HL-60 (cell line): ENCODE data around the gene GPATCH8.

ENCODE experiments used
- DNase-seq, 2 experiments: peaks; one replicate each; pipeline ENCODE4 v3.0.0-alpha.2; 2010 to 2020; ENCODE audit warnings: low read depth in 1 of 2, low spot score in 1 of 2
- H3K27ac ChIP-seq: fragments of 250-450 bp; sonication (Bioruptor Pico); replicated peaks from 2 replicates; pipeline ENCODE4 v1.5.1; 2020; ENCODE audit warnings: mild to moderate bottlenecking, moderate library complexity
- H3K27me3 ChIP-seq: fragments of 250-450 bp; sonication (Bioruptor Pico); 2 replicates; pipeline ENCODE4 v1.5.1; 2021; ENCODE audit warnings: mild to moderate bottlenecking, moderate library complexity; ENCODE audit not compliant: insufficient read depth, poor library complexity, severe bottlenecking
- H3K4me3 ChIP-seq: replicated peaks from 2 replicates; pipeline ENCODE4 v1.5.1; 2011; ENCODE audit warnings: mild to moderate bottlenecking, control low read depth, low read length; ENCODE audit not compliant: insufficient read depth
- CTCF ChIP-seq: IDR thresholded peaks from one replicate; pipeline ENCODE4 v1.5.1; 2011; ENCODE audit warnings: low read length, control low read depth, inconsistent platforms; ENCODE audit not compliant: insufficient read depth
- GABPA ChIP-seq: IDR thresholded peaks from 2 replicates; pipeline ENCODE4 v1.6.1; 2012; ENCODE audit warnings: low read depth
- POLR2AphosphoS5 ChIP-seq: IDR thresholded peaks from 2 replicates; pipeline ENCODE4 v1.6.1; 2012; ENCODE audit warnings: low read depth
- REST ChIP-seq: IDR thresholded peaks from 2 replicates; pipeline ENCODE4 v1.6.1; 2012; ENCODE audit warnings: low read depth; ENCODE audit not compliant: insufficient replicate concordance
- SPI1 ChIP-seq: IDR thresholded peaks from 2 replicates; pipeline ENCODE4 v1.6.1; 2012; ENCODE audit warnings: low read depth, mild to moderate bottlenecking, borderline replicate concordance
- long read RNA-seq: library from polyadenylated mRNA; unstranded; transcript quantifications from one replicate; pipeline ENCODE4 v2.0.0, GENCODE V29; 2020

GPATCH8 gene
- long read RNA-seq, full-length matches to known transcripts: 62 of 101 reads
- long read RNA-seq, partial matches to known transcripts: 8 of 101 reads
- long read RNA-seq, other reads (novel, unspliced or antisense): 31 of 101 reads

- H3K27me3 ChIP-seq: no peaks in the 10 kb centered on the region
- peak; percentile 92 to 94 for DNase-seq
- TF ChIP-seq GABPA: peak; percentile 91
- TF ChIP-seq REST: peak; percentile 30
- TF ChIP-seq POLR2AphosphoS5: peak; percentile 81
- TF ChIP-seq CTCF: no peak
- no peak for TF ChIP-seq SPI1
- H3K4me3 ChIP-seq: peak within 1 kb of the TSS; percentile 93
- H3K27ac ChIP-seq: peak within 1 kb of the TSS; percentile 85
Observed at GRCh38 chr17:44503147-44504029, at the start of gene GPATCH8. Gene GPATCH8, minus strand, starts transcription at chr17:44503406. Its CDS starts 36 bp downstream, at chr17:44503370.

GRCh38 chr17:44552361-44552760 lies 49.2 kb upstream of the GPATCH8 start:
- DNase-seq: no peak
- peaks cover 7% of the 10 kb centered on the region for H3K27me3 ChIP-seq
- no peak overlapping the region for H3K27ac ChIP-seq
- TF ChIP-seq POLR2AphosphoS5 (no peak), CTCF (no peak), GABPA (no peak), REST (no peak), SPI1 (no peak)
- H3K4me3 ChIP-seq: no peak overlapping the region

- DNase-seq: no peak
- Histone ChIP-seq H3K27me3 (no peaks in the 10 kb centered on the region), H3K4me3 (no peak overlapping the region), H3K27ac (no peak overlapping the region)
- TF ChIP-seq SPI1 (no peak), POLR2AphosphoS5 (no peak), CTCF (no peak), GABPA (no peak)
Observed at GRCh38 chr17:44549686-44550085, 46.5 kb upstream of the GPATCH8 start.
